ENCODE data around the gene AP2A1. TPM values are rescaled to one million over a fixed set of nuclear protein-coding genes. Genes with fewer than 3 reads are reported as not detected.

AP2A1 gene
- polyA plus RNA-seq, 3 donors: 49.3 to 82.4 (median 75.9) TPM

Other genes starting within 250 kb of the AP2A1 start
- 10 to 100 TPM in 2 of 3 donors, 1 to 10 TPM in 1; 7.8 to 61.6 (median 33.7) TPM for gene RCN3, start 239.0 kb upstream of the AP2A1 start, polyA plus RNA-seq
- 10 to 100 TPM; 61.0 to 95.7 (median 77.8) TPM for gene NOSIP, start 186.4 kb upstream of the AP2A1 start, polyA plus RNA-seq
- gene PRRG2, start 185.7 kb upstream of the AP2A1 start, polyA plus RNA-seq: 10 to 100 TPM in 1 of 3 donors, 1 to 10 TPM in 2; 2.9 to 11.7 (median 3.0) TPM
- gene PRR12, start 175.8 kb upstream of the AP2A1 start, polyA plus RNA-seq: 10 to 100 TPM in 1 of 3 donors, 1 to 10 TPM in 2; 5.1 to 11.5 (median 7.3) TPM
- 100 to 1,000 TPM in 2 of 3 donors, 10 to 100 TPM in 1; 31.9 to 302 (median 198) TPM for gene RRAS, start 126.9 kb upstream of the AP2A1 start, polyA plus RNA-seq
- gene SCAF1, start 124.8 kb upstream of the AP2A1 start, polyA plus RNA-seq: 10 to 100 TPM; 12.7 to 23.5 (median 17.4) TPM
- 10 to 100 TPM; 45.8 to 76.0 (median 56.6) TPM for gene IRF3, start 101.1 kb upstream of the AP2A1 start, polyA plus RNA-seq
- gene BCL2L12, start 101.1 kb upstream of the AP2A1 start, polyA plus RNA-seq: 10 to 100 TPM; 14.1 to 18.4 (median 15.4) TPM
- gene PRMT1, start 89.7 kb upstream of the AP2A1 start, polyA plus RNA-seq: 100 to 1,000 TPM in 2 of 3 donors, 10 to 100 TPM in 1; 80.2 to 153 (median 118) TPM
- 1 to 10 TPM; 1.0 to 2.5 (median 1.0) TPM for gene ADM5, start 77.4 kb upstream of the AP2A1 start, polyA plus RNA-seq
- 10 to 100 TPM in 1 of 3 donors, 1 to 10 TPM in 2; 1.8 to 12.1 (median 3.2) TPM for gene CPT1C, start 75.9 kb upstream of the AP2A1 start, polyA plus RNA-seq
- gene TSKS, start 3.7 kb upstream of the AP2A1 start, polyA plus RNA-seq: 1 to 10 TPM in 2 of 3 donors, under 1 TPM in 1; 0.22 to 2.5 (median 1.1) TPM
- 10 to 100 TPM; 19.3 to 21.8 (median 20.9) TPM for gene FUZ, start 46.3 kb downstream of the AP2A1 start, polyA plus RNA-seq
- gene MED25, start 51.3 kb downstream of the AP2A1 start, polyA plus RNA-seq: 10 to 100 TPM; 21.8 to 38.8 (median 22.4) TPM
- gene PTOV1, start 84.2 kb downstream of the AP2A1 start, polyA plus RNA-seq: 10 to 100 TPM; 69.1 to 76.8 (median 73.5) TPM
- 10 to 100 TPM; 29.7 to 50.9 (median 45.8) TPM for gene PNKP, start 100.6 kb downstream of the AP2A1 start, polyA plus RNA-seq
- gene AKT1S1, start 110.4 kb downstream of the AP2A1 start, polyA plus RNA-seq: 10 to 100 TPM; 21.6 to 43.5 (median 41.7) TPM
- 10 to 100 TPM; 35.7 to 46.6 (median 37.0) TPM for gene TBC1D17, start 110.7 kb downstream of the AP2A1 start, polyA plus RNA-seq
- gene IL4I1, start 129.9 kb downstream of the AP2A1 start, polyA plus RNA-seq: 1 to 10 TPM in 1 of 3 donors, under 1 TPM in 1, not detected in 1; 0.63 to 1.5 TPM
- 10 to 100 TPM; 37.0 to 77.0 (median 41.7) TPM for gene ATF5, start 162.2 kb downstream of the AP2A1 start, polyA plus RNA-seq
- 10 to 100 TPM; 15.0 to 22.3 (median 16.4) TPM for gene NUP62, start 162.5 kb downstream of the AP2A1 start, polyA plus RNA-seq
- 1 to 10 TPM in 2 of 3 donors, under 1 TPM in 1; 0.35 to 3.2 (median 1.9) TPM for gene SIGLEC11, start 194.2 kb downstream of the AP2A1 start, polyA plus RNA-seq

Data from adipose tissue (tissue), 3 donors.